GM12892 (cell line): ENCODE measurements around the gene TEX13C.

Experiments used
- POLR2A ChIP-seq: IDR thresholded peaks from 2 replicates; pipeline ENCODE4 v1.6.1; 2011; ENCODE audit warnings: low read depth, low read length, control low read depth
- POLR2AphosphoS5 ChIP-seq: IDR thresholded peaks from 2 replicates; pipeline ENCODE4 v1.6.1; 2011; ENCODE audit warnings: low read depth, low read length, control low read depth
- TAF1 ChIP-seq: IDR thresholded peaks from 2 replicates; pipeline ENCODE4 v1.6.1; 2011; ENCODE audit warnings: low read depth, mild to moderate bottlenecking, control low read depth, low read length, borderline replicate concordance

GRCh38 chrX:125308653-125309052 lies 11.0 kb upstream of the TEX13C start:
- TF ChIP-seq POLR2AphosphoS5: no peak
- no peak for TF ChIP-seq POLR2A
- no peak for TF ChIP-seq TAF1
